ENCODE data around the gene ASIC4. TPM values are rescaled to one million over a fixed set of nuclear protein-coding genes. Genes with fewer than 3 reads are reported as not detected.
A peak's percentile ranks its signal among the peaks of the same experiment; 100 is the strongest.

The ASIC4 gene
- total and polyA plus RNA-seq, 12 donors: 0.15 to 16.3 (median 1.1) TPM; not detected in 4

- TF ChIP-seq CTCF (IDR thresholded peaks at IDR 0.05) (peak; percentile 32 to 82 (median 46)), POLR2A (IDR thresholded peaks at IDR 0.05) (no peak)
- no peak for DNase-seq
- no peak overlapping the region for H3K27ac ChIP-seq
- 30 to 34% (median 32%) methylated on average over 3 to 8 of the region's 8 CpGs for WGBS, 4 donors
- H3K27me3 ChIP-seq: no peaks in the 10 kb centered on the region
- peaks cover 0 to 5% of the 10 kb centered on the region in 2 donors for H3K36me3 ChIP-seq (replicated peaks in 1 of 2)
- H3K9me3 ChIP-seq (replicated peaks in 1 of 3): no peaks in the 10 kb centered on the region
- H3K4me3 ChIP-seq: no peak overlapping the region
- intact Hi-C loops (cut with DNase I): no loop called here
- no peaks in the 10 kb centered on the region for H3K4me1 ChIP-seq (replicated peaks in 1 of 2)
Measured at GRCh38 chr2:219560037-219560892, 46.0 kb downstream of the ASIC4 start.

DNA sequence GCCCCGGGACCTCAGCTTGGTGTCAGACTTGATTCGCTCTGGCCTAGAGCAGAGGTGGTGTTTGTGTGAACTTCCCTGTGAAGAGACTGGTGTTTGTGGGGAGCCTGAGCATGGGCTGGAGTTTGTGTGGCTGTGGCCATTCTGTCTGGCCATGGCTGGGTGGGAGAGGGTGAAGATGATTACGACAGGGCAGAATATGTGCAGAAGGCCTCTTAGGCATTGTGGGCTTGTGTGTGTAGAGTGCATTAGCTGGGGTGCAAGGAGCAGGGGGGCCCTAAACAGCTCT is 46.6 kb downstream of the ASIC4 start:
- H3K27me3 ChIP-seq: no peaks in the 10 kb centered on the region
- H3K27ac ChIP-seq: no peak overlapping the region
- TF ChIP-seq CTCF (IDR thresholded peaks at IDR 0.05) (no peak), POLR2A (IDR thresholded peaks at IDR 0.05) (no peak)
- H3K9me3 ChIP-seq (replicated peaks in 1 of 3): no peaks in the 10 kb centered on the region
- H3K36me3 ChIP-seq (replicated peaks in 1 of 2): peaks cover 0 to 5% of the 10 kb centered on the region in 2 donors
- no peak for DNase-seq
- no peaks in the 10 kb centered on the region for H3K4me1 ChIP-seq (replicated peaks in 1 of 2)
- WGBS, 4 donors: 77 to 92% (median 82%) methylated on average over 3 of the region's 3 CpGs
- no peak overlapping the region for H3K4me3 ChIP-seq
- intact Hi-C loops (cut with DNase I): no loop called here

- WGBS, 4 donors: 78 to 85% (median 81%) methylated on average over 21 to 24 of the region's 24 CpGs
- Histone ChIP-seq H3K27ac (no peak overlapping the region), H3K4me1 (replicated peaks in 1 of 2) (no peaks in the 10 kb centered on the region), H3K9me3 (replicated peaks in 1 of 3) (no peaks in the 10 kb centered on the region), H3K36me3 (replicated peaks in 1 of 2) (peaks cover 0 to 6% of the 10 kb centered on the region in 2 donors), H3K27me3 (no peaks in the 10 kb centered on the region), H3K4me3 (no peak overlapping the region)
- DNase-seq: no peak
- intact Hi-C loops (cut with DNase I): no loop called here
- TF ChIP-seq POLR2A (IDR thresholded peaks at IDR 0.05) (no peak), CTCF (IDR thresholded peaks at IDR 0.05) (no peak)
Measured at GRCh38 chr2:219561179-219562048, 47.1 kb downstream of the ASIC4 start.

Data from adrenal gland (tissue), 12 donors.